HG02759 (cell line): ENCODE measurements around the gene MAL.

ENCODE experiments used
- ATAC-seq: cut with Tn5 transposase; IDR thresholded peaks from one replicate; pipeline ENCODE4 v1.9.1; 2021; ENCODE audit warnings: mild to moderate bottlenecking, moderate library complexity; ENCODE audit not compliant: unreplicated experiment

MAL gene

GRCh38 chr2:95059656-95060370 is 34.3 kb downstream of the MAL start:
- no peak for ATAC-seq

GRCh38 chr2:95060446-95061118 is 35.1 kb downstream of the MAL start:
- no peak for ATAC-seq

GRCh38 chr2:95061119-95061512 is 35.6 kb downstream of the MAL start:
- no peak for ATAC-seq

GRCh38 chr2:95061601-95062183 is 36.2 kb downstream of the MAL start:
- ATAC-seq: no peak

- ATAC-seq: peak; percentile 41
Observed at GRCh38 chr2:95062242-95063085, 37.0 kb downstream of the MAL start.

- peak; percentile 92 for ATAC-seq
Observed at GRCh38 chr2:95063086-95063958, 37.8 kb downstream of the MAL start.

GRCh38 chr2:95068256-95068655 is 42.7 kb downstream of the MAL start:
- ATAC-seq: no peak

- no peak for ATAC-seq
Observed at GRCh38 chr2:95069465-95069864, 44.0 kb downstream of the MAL start.

- no peak for ATAC-seq
Observed at GRCh38 chr2:95071856-95072255, 46.3 kb downstream of the MAL start.

GRCh38 chr2:95072424-95072823 is 46.9 kb downstream of the MAL start:
- ATAC-seq: no peak

GRCh38 chr2:95073856-95074662 is 48.6 kb downstream of the MAL start:
- ATAC-seq: no peak

- ATAC-seq: no peak
Observed at GRCh38 chr2:95074663-95075439, 49.3 kb downstream of the MAL start.

- ATAC-seq: no peak
Observed at GRCh38 chr2:95075440-95076132, 50.1 kb downstream of the MAL start.

GRCh38 chr2:95076705-95077529 is 51.4 kb downstream of the MAL start:
- peak; percentile 86 for ATAC-seq

- ATAC-seq: no peak
Observed at GRCh38 chr2:95077530-95077825, 52.0 kb downstream of the MAL start.

GRCh38 chr2:95077861-95078603 is 52.5 kb downstream of the MAL start:
- no peak for ATAC-seq

- ATAC-seq: no peak
Observed at GRCh38 chr2:95079199-95079683, 53.7 kb downstream of the MAL start.
